Measurements from ENCODE around the gene PBLD. TPM values are rescaled to one million over a fixed set of nuclear protein-coding genes. Genes with fewer than 3 reads are reported as not detected.

PBLD gene
- total RNA-seq, 4 donors from 2014 or later = 0.88 to 14.0 (median 7.1) TPM

- H3K36me3 ChIP-seq = no peaks in the 10 kb centered on the region
- intact Hi-C loops (cut with DNase I; ENCODE audit: low total_unique reads) = no loop called here
- H3K27me3 ChIP-seq = no peaks in the 10 kb centered on the region
- H3K4me3 ChIP-seq = no peak overlapping the region
- TF ChIP-seq CTCF (IDR thresholded peaks at IDR 0.05) = no peak
- TF ChIP-seq POLR2A (IDR thresholded peaks at IDR 0.05) = no peak
- no peaks in the 10 kb centered on the region for H3K9me3 ChIP-seq
- DNase-seq = no peak
- H3K27ac ChIP-seq = no peak overlapping the region
- no peaks in the 10 kb centered on the region for H3K4me1 ChIP-seq
These were observed 57.1 kb downstream of the PBLD start for GRCh38 chr10:68275600-68276126.

GRCh38 chr10:68272833-68273232, 59.9 kb downstream of the PBLD start:
- Histone ChIP-seq H3K36me3 (no peaks in the 10 kb centered on the region), H3K4me1 (no peaks in the 10 kb centered on the region), H3K27me3 (no peaks in the 10 kb centered on the region), H3K4me3 (no peak overlapping the region), H3K27ac (no peak overlapping the region), H3K9me3 (no peaks in the 10 kb centered on the region)
- intact Hi-C loops (cut with DNase I; ENCODE audit: low total_unique reads) = no loop called here
- TF ChIP-seq CTCF (IDR thresholded peaks at IDR 0.05) (no peak), POLR2A (IDR thresholded peaks at IDR 0.05) (no peak)
- DNase-seq = no peak

- intact Hi-C loops (cut with DNase I; ENCODE audit: low total_unique reads) = no loop called here
- Histone ChIP-seq H3K4me3 (no peak overlapping the region), H3K36me3 (no peaks in the 10 kb centered on the region), H3K4me1 (no peaks in the 10 kb centered on the region), H3K9me3 (no peaks in the 10 kb centered on the region), H3K27ac (no peak overlapping the region), H3K27me3 (no peaks in the 10 kb centered on the region)
- no peak for DNase-seq
- no peak for TF ChIP-seq POLR2A (IDR thresholded peaks at IDR 0.05)
- no peak for TF ChIP-seq CTCF (IDR thresholded peaks at IDR 0.05)
These were observed 61.4 kb downstream of the PBLD start for GRCh38 chr10:68271196-68271882.

- DNase-seq = no peak
- no peak overlapping the region for H3K27ac ChIP-seq
- intact Hi-C loops (cut with DNase I; ENCODE audit: low total_unique reads) = no loop called here
- H3K4me1 ChIP-seq = no peaks in the 10 kb centered on the region
- H3K27me3 ChIP-seq = no peaks in the 10 kb centered on the region
- no peak for TF ChIP-seq POLR2A (IDR thresholded peaks at IDR 0.05)
- no peak for TF ChIP-seq CTCF (IDR thresholded peaks at IDR 0.05)
- no peaks in the 10 kb centered on the region for H3K36me3 ChIP-seq
- no peaks in the 10 kb centered on the region for H3K9me3 ChIP-seq
- H3K4me3 ChIP-seq = no peak overlapping the region
These were observed 63.0 kb downstream of the PBLD start for GRCh38 chr10:68269562-68270290.
